Activated CD4-positive, alpha-beta T cell treated with anti-CD3 and anti-CD28 coated beads, Interleukin-2, Interleukin-4, amounts not matched to agents 100 ng/mL and 50 ng/mL, durations not matched to agents 16 hours and 8 hours (primary cell): ENCODE measurements around the gene PRM3.
A peak's percentile ranks its signal among the peaks of the same experiment; 100 is the strongest.

Experiments
- DNase-seq: peaks from one replicate; pipeline ENCODE4 v3.0.0-alpha.2; 2020; ENCODE audit warnings: low spot score

Gene PRM3

DNA sequence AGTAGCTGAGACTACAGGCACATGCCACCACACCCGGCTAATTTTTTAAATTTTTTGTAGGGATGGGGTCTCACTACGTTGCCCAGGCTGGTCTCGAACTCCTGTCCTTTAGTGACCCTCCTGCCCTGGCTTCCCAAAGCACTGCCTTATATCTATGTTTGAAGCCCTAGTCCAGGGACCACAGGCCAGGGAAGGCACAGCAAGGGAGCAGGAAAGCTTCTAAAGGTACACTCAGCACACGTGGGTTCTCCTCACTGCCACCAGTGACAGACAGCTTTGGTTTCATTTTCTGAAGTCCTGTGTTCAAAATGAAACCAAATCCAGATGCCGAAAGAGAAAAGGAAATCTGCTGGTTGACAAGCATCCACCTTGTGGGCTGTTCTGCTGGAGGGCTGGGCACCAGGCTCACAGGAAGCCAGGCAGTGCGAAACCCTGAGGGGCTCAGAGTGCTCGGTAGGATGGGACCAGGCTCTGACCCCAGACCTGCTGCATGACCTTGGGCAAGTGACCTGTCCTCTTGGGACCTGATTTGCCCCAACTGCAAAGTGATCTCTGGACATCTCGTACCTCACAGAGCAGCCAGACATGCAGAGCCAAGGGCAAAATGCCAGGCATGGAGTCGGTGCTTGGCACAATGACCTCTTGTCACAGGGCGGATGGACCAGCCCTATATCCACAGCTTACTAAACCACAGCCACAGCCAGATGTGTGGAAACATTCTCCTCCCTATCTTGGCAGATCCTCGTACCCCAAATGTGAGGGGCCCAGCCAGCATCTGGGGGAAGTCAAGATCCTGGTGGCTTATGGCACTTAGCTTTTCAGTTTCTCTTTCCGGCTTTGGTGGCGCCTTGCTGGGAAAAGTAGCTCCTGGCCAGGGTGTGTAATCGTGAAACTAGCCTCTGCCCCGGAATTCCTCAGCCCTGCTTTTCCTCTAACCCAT is 14.6 kb downstream of the PRM3 start:
- DNase-seq = peak; percentile 83

DNA sequence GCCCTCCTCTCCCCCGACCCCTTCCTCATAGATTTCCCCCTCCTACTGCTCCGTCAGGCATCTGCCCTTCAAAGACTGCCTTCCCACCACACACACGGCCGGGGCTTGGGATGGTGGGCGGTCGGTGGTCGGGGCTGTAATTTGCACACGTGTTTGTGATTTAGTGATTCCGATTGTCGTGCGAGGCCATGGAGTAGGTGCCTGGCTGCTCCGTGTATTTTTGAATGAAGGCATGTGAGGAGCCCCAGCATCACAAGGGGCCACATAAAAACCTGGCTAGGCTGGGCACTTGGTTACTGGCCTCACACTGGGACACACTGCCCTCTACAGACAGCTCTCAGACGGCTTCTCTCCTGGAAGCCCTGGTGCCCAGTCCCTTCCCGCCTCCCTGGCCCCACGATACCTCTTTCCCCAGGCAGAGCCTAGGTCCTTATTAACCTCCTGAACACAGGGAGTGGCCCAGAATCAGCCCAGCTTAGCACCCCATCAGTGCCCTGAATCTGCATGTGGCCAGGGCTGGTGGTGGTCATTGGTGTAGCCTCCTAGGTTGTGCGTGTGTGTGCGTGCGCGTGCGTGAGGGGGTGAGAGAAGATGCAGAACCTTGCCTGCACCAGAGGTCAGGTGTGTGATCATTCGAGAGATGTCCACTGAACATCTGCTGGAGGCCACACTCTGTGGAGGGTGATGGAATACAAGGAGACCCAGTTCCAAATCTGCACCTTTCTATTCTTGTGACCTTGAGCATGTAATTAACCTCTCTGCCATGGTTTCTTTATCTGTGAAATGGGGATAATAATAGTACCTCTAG is 16.1 kb downstream of the PRM3 start:
- DNase-seq = peak; percentile 79

DNA sequence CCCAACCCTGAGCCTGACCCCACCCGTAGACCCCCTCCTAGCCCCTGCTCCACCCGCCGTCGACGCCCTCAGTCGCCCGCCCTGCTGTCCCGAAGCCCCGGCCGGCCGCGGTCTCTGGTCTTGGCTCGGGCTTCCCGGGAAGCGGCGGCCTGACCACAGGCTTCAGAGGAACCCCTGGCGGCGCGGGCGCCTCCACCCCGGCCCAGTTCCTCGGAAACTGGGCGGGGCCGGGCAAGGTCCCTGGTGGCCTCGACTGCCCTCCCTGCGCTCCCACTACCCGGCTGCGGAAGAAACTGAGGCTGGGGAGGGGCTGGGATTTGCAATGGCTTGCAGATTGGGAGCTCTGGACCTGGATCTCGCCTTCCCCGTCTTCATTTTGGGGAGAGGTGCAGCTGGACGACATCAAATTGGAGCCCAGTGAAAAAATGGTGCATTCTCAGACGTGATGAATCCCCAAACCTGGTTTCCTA is 16.7 kb downstream of the PRM3 start:
- DNase-seq = no peak

DNA sequence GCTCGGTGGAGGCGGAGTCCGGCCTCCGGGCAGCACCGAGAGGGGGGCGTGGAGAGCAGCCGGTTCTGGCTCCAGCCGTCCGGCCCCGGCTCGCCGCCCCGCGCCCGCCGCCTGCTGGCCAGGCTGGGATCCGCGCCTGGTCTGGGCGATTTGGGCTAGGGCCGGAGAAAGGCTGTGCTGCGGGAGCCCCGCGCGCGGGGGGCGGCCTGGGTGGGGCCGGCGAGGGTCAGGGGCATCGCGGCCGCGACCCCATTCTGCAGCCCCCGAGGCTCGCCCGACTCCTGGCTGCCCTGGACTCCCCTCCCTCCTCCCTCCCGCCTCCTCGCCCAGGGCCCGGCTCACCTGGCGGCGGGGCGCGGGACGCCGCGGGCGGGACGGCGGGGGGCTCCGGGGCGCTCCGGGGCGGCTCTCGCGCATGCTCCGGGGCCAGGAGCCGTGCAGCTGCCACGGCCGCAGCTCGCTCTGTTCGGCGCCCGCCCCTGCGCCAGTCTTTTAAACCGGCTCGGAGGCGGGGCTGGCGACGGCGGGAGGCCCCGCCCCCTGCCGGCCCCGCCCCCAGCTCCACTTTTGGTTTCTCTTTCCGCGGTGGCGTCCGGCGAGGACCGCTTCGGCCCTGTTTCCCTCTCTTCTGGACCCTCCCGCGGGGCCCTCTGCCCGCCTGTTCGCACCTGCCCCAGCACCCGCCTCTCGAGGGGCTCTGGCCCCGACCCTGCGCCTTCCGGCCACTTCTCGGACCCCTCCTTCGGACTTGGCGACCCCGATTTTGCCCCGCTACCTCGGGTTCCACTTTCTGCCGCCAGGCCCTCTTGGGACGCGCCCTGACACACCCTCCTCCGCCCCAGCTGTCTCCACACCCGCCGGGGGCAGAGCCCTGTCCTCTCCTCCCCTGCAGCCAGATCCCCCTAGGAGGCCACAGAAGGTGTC is 17.4 kb downstream of the PRM3 start, which contains the start of gene SOCS1:
Gene SOCS1, minus strand, starts transcription at position 468 of the 924 bp plus-strand sequence. CDS start 726 bp downstream, outside the sequence.
- peak; percentile 89 for DNase-seq

DNA sequence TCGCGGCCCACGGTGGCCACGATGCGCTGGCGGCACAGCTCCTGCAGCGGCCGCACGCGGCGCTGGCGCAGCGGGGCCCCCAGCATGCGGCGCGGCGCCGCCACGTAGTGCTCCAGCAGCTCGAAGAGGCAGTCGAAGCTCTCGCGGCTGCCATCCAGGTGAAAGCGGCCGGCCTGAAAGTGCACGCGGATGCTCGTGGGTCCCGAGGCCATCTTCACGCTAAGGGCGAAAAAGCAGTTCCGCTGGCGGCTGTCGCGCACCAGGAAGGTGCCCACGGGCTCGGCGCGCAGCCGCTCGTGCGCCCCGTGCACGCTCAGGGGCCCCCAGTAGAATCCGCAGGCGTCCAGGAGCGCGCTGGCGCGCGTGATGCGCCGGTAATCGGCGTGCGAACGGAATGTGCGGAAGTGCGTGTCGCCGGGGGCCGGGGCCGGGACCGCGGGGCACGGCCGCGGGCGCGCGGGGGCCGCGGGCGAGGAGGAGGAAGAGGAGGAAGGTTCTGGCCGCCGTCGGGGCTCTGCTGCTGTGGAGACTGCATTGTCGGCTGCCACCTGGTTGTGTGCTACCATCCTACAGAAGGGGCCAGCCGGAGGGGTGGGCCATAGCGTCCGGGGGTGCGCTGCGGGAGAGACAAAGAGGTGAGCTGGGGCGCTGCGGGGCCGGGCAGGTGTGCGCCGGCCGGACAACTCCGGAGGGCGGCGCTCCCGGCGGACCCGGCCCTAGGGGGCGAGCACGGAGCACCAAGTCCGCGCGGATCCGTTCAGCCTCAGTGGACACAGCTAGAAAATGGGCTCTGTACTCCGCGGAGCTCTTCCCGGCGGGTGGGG is 18.3 kb downstream of the PRM3 start:
- DNase-seq = no peak

DNA sequence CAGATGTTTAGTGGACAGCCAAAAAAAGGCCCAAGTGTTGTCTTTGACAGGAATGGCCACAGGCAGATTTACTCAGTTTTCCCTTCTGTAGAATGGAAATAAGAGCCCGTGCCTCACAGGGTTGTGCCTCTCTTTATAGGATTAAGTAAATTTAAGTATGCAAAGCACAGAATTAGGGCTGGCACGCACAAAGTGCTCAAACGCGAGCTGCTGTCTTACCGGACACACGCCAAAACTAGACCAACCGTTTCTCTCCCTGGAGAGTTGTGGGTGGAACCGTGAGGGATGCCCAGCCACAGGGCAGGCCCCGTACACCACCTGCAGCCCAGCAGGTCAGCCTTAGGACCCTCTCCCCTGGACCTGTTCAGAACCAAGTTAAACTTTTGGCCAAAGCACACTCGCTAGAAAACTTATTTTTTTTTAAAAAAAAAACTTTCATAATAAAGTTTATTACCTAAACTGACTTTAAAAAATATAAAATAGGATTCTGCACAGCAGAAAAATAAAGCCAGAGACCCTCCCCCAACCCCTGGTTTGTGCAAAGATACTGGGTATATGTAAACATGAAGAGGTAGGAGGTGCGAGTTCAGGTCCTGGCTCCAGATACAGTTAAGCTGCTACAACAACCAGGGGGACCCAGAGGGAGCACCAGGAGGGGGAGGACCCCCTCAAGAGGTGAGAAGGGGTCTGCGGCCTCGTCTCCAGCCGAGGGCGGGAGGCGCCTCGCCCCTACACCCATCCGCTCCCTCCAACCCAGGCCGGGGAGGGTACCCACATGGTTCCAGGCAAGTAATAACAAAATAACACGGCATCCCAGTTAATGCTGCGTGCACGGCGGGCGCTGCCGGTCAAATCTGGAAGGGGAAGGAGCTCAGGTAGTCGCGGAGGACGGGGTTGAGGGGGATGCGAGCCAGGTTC is 19.2 kb downstream of the PRM3 start:
- no peak for DNase-seq

DNA sequence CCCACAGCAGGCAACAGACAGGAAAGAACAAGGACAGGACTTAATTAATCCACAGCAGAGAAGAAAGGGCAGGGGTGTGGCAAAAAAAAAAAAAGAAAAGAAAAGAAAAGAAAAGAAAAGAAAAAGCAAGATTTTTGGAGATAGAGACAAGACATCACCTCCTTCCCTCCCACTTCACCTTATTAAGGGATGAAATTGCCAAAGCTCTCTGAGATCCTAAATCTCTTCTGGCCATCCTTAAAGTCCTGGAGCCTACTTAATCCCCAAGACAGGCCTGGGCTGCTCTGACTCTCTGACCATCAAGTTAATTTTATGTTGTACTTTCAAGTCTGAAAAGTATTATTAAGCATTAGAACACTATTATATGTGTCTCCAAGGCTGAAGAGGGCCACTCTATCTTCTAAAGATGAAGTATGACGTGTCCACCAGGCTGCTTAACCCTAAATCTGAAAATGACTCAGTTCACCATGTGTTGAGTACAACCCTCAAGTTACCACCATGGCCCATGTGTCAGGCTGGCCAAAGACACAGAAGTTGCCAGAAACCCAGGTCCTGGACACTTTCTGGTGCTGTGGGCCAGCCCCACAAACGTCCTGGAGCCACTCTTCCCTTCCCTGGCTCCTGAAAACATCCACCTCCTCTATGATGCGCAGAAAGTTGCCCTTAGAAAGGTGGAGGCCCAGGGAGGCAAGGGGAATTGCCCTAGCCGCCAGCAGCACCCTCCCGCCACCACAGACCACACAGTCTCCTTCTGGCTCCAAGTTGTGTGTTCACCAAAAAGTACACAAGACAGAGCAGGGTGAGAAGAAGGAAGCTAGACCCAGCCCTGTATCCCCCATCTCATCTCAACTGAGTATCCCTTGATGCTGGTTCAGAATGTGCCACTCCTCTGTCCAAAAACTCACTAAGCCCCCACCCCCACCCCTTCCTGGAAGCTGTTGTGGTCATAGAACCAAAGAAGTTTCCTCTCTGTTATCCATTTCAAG is 20.1 kb downstream of the PRM3 start:
- DNase-seq = peak; percentile 81

DNA sequence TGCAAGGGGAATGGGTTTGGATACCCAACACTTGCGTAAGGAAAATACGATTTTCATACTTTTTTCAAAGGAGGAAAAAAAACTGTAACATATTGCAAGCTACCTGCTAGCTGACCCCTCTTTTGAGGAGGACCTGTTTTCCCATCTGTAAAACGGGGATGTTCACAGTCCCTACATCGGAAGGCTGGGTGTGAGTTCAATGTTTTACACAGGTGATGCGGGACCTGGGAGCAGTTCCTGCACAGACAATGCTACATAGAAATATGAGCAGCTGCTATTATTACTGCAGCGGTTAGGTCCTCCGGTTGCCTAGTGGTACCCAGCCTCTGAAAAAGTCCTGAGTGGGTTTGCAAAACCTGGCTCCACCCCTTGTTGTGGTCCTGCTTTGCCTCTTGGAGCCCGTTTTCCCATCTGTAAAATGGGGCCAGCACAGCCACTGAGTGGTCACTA is 20.9 kb downstream of the PRM3 start:
- no peak for DNase-seq

DNA sequence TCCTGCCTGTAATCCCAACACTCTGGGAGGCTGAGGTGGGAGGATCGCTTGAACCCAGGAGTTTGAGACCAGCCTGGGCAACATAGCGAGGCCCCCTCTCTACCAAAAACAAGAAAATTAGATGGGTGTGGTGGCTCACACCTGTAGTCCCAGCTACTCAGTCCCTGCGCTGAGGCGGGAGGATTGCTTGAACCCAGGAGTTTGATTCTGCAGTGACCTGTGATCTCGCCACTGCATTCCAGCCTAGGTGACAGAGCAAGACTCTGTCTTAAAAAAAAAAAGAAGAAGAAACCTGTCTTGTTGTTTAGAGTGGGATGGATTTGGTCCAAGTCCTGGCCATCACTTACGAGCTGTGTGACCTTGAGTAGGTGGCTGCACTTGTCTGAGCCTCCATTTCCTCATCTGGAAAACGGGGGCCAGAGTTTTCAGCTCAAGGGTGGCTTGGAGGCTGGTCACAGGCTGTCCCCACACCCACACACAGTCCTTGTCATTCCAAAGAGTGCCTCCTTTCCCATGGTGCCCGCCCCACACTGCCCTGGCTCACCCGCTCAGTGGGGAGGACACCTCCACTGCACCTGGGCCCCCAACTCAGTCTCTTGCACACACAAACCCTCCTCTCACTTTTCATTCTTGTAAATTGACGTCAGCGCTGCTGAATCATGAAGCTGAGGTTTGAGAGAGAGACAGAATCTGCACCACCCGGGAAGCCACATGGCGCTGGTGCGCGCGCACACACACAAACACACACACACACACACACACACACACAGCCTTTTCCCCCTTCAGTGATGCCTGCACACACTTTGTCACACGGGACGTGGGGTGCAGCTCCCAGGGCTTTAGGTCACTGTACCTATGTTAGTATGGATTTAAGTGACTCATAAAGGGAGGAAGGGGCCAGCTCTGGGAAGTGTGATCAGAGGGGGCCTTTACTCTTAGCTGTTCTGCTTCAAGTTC is 21.6 kb downstream of the PRM3 start:
- peak; percentile 91 for DNase-seq

DNA sequence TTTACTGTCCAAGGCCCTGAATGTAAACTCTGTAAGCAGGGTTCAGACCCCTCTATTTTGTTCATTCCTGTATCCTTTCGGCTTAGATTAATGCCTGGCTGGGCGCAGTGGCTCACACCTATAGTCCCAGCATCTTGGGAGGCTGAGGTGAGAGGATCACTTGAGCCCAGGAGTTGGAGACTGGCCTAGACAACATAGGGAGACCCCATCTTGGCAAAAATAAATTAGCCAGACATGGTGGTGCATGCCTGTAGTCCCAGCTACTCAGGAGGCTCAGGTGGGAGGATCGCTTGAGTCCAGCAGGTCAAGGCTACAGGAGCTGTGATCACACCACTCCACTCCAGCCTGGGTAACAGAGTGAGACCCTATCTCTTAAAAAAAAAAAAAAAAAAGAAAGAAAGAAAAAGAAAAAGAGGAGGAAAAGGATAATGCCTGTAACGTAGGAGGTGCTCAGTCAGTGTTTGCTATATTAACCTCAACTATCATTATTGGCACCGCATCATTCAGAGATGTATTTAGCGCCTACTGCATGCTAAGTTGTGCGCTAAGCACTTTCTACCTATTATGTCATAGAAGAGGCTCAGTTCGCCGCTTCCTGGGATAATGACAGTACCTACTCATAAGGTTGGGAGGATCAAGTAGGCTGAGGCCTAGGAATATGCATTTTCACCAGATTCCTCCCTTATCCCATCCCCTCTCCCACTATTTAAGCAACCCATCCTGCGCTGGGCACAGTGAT is 22.5 kb downstream of the PRM3 start:
- DNase-seq = no peak

DNA sequence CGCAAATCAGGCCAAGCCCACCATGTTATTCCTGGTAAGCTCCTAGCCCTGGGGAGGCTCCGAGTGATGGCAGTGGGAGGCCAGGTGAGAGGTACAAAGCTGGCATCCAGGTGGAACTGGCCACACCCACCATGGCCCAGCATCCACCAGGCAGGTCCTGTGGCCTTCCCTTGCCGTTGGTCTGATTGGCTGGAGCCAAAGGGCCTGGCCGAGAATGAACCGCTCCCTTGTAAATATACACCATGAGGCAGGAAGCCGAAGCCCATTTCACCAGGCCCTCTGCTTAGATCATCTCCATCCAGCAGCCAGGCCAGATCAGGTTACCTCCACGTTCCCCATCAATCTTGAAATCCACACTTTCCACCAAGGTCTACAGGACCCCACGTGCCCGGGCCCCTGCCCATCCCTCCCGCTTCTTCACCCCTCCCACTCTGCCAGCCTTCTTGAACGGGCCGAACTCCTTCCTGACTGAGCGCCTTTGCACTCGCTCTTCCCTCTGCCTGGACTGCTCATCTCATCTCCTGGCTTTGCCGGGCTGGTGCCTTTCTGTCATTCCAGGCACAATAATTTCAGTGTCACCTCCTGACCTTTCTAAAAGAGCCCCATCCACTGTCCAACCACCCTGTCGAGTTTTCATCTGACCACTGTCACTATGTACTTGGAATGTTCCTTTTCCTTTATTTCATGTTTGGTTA is 23.2 kb downstream of the PRM3 start:
- no peak for DNase-seq

DNA sequence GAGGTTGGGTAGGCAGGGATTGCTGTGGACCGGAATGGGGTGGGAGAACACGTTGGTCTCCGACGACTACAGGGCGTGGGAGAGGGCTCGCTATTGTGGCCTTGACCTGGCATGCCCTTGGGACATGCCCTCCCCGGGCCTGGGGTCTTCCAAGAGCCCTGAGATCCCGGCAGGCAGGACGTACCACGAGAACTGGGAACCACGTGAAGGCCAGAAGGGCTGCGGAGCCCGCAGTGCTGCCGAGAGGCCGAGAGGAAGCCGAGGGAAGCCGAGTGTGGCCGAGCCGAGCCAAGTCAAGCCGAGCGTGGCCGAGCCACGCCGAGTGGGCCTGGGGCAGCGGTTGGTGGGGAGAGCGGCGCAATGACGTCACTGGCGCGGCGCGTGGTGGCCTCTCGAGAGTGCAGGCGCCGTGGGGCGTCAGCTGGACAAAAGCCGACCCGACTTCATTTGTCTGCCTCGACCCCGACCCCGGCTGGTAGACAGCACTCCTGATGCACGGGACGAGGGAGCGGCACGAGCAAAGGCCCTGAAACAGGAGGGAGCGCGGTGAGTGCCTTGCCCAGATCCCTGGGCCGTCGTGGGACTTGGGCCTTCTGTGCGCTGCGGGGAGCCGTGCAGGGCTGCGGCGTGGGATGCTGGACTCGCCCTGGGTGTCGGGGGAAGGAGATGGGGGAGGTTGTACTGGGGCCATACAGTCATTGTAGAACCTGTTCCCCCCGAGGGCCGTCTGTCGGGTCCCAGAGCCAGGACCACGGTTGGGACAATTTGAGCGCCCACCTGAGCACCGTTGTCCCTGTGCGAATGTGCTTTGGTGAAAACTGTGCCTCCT is 24.0 kb downstream of the PRM3 start:
- DNase-seq = no peak

DNA sequence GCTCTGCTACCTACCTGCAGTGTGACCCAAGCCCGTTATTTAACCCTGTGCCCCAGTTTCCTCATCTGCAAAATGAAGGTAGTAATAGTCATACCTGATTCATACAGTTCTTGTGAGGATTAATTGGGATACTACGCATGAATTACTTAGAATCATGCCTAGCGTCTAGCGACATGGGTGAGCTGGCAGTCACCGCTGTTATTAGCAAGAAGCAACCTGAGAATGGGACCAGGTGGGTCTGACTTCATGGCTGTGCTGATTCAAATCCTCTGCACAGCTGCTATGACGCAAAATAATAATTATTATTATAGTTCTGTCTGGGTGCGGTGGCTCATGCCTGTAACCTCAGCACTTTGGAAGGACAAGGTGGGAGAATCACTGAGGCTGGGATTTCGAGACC is 25.3 kb downstream of the PRM3 start:
- DNase-seq = no peak

DNA sequence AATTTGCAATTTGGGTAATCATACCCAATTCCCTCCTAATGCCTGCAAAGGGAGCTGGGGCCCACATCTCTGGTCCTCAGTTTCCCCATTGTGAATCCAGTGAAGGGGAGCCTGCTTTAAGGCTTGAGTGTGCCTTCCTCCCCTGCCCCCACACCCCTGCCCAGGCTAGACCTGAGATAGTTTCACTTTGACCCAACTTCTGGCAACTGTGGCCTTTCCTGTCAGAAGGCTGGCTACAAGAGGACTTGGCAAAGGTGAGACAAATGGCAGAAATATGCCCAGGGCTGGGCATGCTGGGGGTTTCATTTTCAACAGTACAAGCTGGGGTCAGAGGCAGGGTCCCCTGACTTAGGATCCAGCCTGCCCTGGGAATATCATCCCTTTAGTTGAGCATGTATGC is 27.4 kb downstream of the PRM3 start:
- DNase-seq = peak; percentile 71

DNA sequence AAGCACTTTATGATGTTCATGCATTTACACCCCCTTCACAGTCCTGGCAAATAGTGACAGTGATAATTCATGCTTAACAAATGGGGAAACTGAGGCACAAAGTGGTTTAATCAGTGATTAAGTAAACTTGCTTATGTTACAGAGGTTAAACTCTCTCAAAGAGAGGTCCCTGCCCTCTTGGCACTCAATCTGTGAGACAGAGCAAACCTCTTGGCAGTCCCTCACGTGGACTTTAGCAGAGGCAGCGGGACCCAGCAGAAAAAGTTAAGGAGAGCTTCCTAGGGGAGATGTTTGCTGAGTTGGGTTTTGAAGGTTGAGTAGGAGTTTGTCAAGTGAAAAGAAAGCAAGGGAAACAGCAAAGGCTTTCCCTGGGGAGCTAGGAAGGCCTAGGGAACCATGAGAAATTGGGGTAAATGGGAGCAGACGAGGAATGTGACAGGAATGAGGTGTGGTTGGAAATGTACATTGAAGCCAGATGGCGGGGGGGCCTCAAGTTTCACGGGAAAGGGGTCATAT is 28.1 kb downstream of the PRM3 start:
- no peak for DNase-seq
